HG03045 (cell line): ENCODE measurements around the gene SCAPER.
"Not testable (repeated sequence)": the region's sequence is repeated elsewhere in the genome, so short reads cannot be mapped to it uniquely, and the experiment has no call there.

Source experiments
- ATAC-seq: cut with Tn5 transposase; IDR thresholded peaks from one replicate; pipeline ENCODE4 v1.9.1; 2021; ENCODE audit warnings: mild to moderate bottlenecking, moderate library complexity; ENCODE audit not compliant: unreplicated experiment

The SCAPER gene

DNA sequence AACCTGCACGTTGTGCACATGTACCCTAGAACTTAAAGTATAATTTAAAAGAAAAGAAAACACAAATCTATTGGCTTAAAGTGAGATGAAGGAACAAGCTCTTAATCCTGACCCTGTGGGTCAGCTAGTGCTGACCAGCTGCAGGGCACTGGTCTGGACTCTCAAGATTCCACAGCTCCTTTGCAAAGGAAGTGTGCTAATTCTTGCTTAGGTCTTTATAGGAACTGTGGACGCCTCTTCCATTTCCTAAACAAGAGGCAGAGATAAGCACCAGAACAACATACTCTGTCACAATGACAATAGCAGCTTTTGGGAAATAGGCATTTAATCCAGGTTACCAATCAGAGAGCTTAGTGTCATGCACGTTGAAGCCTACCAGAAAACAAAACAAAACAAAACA is 402.5 kb downstream of the SCAPER start:
- no peak for ATAC-seq

DNA sequence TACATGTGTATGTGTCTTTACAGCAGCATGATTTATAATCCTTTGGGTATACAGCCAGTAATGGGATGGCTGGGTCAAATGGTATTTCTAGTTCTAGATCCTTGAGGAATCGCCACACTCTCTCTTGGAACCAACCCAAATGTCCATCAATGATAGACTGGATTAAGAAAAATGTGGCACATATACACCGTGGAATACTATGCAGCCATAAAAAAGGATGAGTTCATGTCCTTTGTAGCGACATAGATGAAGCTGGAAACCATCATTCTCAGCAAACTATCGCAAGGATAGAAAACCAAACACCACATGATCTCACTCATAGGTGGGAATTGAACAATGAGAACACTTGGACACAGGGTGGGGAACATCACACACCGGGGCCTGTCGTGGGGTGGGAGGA is 403.0 kb downstream of the SCAPER start:
- not testable (repeated sequence) for ATAC-seq

DNA sequence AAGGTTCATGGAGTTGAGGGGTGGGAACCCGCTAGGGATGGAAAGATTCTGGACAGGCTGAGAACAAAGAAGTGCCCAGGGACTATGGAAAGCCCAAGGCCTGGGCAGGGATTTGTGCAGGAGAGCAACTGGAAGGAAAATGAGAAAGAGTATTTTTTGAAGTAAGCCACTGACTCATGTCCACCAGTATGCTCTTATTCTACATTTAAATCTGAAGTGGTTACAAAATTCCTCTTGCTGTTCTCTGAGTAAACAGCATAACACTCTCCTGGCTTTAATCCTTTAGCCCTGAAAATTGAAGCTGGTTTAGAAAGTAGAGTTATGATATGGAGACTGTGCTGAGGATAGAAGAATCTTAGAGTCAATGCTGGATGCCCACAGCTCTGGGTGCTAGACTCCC is 403.4 kb downstream of the SCAPER start:
- no peak for ATAC-seq

DNA sequence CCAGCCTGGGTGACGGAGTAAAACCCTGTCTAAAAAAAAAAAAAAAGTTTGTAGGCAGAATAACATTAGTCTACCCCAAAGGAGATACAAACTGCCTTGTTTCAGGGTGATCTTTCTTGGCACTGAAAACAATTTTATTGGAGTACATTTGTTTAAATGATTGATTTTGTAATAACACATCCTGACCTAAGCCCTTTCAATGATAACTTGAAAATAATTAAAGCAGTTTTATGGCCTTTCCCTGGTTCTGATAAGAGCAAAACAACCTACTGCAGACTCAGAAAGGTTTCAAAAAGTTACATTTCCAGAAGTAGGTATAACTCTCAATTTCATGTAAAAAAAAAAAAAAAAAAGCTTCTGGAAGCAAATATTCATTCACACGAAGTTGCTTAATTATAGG is 404.1 kb downstream of the SCAPER start:
- no peak for ATAC-seq

DNA sequence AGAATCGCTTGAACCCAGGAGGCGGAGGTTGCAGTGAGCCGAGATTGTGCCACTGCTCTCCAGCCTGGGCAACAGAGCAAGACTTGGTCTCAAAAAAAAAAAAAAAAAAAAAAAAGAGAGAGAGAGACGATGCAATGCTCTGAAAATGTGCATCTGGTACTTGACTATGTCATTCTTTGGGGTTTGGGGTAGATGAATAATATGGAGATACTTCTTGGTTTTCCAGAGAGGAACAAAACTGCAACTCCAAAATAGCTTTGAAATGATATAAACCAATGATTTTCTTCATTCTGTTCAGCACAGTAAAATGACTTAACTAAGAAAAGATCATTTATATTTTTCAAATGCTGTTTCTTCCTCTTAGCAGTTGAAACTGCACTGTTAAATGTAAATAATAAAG is 409.7 kb downstream of the SCAPER start:
- ATAC-seq: no peak

DNA sequence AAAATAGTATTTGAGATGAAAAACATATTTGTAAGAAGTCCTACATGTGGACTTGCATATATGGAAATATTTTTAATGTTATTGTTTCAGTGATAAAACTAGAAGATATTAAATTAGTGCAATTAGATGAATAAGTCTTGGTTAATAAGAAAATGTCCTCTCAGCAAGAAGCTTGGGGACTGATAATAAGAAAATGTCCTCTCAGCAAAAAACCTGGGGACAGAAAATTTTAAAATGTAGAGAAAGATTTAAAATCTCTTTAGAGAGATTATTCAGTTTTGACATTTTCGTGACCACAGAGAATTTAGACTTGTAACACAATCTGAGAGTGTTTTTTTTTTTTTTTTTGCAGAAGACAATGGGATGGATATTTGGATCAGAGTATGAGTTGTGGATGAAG is 412.6 kb downstream of the SCAPER start:
- ATAC-seq: no peak

DNA sequence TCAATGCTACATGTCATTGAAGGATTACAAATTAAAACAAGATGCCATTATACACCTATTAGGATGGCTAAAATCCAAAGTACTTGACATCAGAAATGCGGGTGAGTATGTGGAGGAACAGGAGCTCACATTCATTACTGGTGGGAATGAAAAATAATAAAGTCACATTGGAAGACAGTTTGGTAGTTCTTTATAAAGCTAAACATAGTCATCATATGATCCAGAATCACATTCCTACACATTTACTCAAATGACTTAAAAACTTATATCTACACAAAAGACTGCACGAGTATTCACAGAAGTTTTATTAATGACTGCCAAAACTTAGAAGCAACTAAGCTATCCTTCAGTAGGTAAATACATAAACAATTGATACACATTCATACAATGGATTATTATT is 421.4 kb downstream of the SCAPER start:
- no peak for ATAC-seq

DNA sequence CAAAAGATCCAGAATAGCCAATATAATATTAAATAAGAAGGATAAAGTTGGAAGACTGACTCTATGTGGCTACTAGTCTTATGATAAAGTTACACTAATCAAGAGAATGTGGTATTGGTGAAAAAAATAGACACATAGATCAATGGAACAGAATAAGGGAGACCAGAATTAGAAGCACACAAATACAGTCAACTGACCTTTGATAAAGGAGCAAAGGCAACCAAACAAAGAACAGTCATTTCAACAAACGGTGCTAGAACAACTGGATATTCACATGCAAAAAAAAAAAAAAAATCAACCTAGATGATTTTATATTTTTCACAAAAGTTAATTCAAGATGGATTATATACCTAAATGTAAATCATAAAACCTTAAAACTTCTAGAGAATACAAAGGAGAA is 422.1 kb downstream of the SCAPER start:
- no peak for ATAC-seq

DNA sequence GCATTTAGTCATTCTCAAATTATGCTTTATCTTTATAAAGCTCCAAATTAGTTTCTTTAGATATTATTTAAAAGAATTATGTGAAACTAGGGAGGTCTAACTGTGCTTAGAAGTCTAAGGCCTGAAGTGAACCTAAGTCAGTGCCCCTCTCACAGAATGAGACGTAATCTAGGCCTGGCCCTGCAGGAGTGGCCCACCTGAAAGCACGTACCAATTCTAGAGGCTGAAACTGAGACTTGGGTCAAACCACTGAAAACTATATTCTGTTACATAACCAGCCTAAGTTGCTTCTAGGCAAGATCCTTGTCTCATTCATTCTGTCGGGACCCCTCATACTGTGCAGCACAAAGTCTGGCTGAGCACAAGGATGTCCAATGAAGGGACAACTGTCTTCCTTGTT is 424.9 kb downstream of the SCAPER start:
- ATAC-seq: no peak

DNA sequence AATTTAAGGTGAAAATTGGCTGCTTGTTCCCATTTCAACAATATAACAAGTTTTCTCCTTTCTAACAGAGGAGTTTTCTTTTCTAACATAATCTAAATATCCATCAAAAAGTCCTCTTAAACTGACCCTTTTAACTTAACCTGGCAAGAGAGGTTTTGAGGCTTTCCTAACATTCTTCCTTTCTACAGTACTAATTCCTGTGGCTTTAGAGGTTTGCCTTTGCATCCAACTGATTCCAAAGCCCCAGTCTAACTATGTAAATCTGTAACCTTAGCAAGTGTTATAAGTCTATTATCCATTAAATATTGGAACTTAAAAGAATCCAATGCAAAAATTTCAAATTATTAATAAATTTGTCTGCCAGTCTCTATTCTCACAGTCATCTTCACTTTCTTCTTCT is 434.4 kb downstream of the SCAPER start:
- ATAC-seq: no peak

DNA sequence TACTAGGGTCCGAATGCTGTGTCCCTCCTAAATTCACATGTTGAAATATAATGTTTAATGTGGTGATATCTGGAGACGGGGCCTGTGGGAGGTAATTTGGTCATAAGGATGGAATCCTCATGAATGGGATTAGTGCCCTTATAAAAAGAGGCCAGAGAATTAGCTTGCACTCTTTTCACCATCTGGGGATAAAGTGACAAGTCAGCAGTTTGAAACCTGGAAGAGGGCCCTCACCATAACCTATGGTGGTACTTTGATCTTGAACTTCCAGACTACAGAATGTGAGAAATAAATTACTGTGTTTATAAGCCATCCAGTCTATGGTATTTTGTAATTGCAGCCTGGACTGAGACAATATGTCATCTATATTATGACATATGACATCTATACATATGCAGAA is 436.4 kb downstream of the SCAPER start:
- ATAC-seq: no peak

DNA sequence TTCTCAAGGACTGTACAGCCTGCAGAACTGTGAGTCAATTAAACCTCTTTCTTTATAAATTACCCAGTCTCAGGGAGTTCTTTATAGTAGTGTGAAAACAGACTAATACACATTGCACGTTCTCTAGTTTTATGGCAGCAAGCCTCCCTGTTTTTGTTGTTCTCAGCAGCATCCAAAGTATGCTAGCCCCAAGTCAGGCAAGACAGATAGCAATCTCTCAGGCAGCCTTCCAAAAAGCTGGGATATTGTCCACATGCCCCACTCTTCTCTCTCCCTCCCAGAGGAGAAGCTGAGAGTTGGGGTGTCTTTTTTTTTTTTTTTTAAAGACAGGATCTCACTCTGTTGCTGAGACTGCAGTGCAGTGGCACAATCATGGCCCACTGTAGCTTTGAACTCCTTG is 438.0 kb downstream of the SCAPER start:
- ATAC-seq: no peak

DNA sequence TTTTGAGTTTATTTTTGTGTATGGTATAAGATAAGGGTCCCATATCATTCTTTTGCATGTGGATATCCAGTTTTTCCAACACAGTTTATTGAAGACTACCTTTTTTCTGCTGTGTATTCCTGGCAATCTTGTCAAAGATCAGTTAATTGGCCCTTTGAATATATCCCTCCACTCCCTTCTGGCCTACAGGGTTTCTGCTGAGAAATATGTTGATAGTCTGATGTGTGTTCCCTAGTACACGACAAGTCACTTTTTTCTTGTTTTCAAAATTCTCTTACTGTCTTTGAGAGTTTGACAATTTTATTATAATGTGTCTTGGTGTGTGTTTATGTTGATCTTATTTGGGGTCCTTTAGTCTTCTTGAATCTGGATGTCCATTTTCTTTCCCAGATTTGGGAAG is 439.4 kb downstream of the SCAPER start:
- ATAC-seq: no peak

DNA sequence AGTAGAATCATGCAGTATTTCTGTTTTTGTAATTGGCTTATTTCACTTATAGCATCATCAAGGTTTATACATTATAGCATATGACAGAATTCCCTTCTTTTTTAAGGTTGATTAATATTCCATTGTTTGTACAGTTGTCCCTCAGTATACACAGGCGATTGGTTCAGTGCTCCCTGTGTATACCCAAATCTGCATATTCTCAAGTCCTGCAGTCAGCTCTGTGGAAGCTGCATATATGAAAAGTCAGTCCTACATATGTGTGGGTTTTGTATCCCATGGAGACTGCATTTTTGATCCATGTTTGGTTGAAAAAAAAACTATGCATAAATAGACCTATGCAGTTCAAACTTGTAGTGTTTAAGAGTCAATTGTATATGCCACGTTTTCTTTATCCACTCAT is 440.9 kb downstream of the SCAPER start:
- ATAC-seq: no peak

DNA sequence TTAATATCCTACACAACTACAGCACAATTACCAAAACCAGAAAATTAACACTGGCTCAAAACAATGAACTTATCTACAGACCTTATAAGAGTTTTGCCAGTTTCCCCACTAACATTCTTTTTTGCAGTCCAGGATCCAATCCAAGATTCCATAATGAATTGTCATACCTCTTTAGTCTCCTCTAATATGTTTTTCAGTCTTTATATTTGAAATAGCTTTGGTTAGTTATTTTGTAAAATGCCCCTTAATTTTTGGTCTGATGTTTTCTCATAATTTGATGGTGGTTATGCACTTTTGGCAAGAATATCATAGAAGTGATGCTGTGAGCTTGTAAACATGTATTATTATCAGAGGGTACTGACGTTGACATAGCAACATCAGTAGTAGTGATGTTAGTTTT is 444.3 kb downstream of the SCAPER start:
- ATAC-seq: no peak

DNA sequence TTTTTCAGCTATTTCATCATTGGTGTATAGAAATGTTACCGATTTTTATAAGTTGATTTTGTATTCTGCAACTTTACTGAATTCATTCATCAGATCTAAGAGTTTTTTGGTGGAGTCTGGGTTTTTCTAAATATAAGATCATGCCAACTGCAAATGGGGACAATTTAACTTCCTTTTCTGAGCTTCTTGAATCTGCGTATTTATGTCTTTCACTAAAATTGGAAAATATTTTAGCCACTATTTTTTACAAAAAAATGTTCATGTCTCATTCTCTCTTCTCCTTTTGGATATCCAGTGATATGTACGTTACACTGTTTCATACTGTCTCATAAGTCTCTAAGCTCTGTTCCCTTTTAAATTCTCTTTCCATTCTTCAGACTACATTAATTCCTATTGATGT is 444.8 kb downstream of the SCAPER start:
- no peak for ATAC-seq

DNA sequence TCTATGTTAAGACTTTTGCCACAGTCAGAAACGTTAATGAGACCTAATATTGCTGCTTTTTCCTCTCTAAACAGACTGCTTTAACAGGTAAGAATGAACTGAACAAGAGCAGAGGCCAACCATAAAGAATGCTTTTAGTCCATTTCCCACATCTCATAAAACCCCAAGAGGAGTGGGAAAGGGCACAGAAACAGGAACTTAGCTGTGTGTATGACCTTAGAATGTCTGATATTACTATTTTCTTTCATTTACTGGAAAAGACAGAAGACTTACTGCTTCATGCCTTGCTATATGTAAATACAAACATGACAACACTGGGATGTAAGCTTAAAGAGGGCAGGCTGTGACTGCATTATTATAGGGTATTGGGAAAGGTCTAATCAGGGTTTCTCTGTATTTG is 453.6 kb downstream of the SCAPER start:
- ATAC-seq: no peak

DNA sequence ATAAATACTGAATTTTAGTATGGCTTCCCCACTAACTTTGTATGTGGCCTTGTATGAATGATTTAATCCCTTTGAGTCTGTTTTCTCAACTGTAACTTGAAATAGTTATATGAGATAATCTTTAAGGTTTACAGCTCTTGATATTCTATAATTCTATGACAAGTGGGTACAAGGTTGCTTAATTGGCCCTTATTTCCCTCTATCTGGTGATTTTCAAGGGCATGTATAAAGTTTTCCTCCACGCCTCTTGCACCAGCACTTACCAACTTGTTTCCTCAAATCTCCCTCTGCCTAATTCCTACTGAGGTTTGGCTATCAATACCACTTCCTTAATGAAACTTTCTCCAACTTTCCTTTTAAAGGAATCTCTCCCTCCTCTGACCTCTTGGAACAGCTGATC is 455.7 kb downstream of the SCAPER start:
- ATAC-seq: no peak

DNA sequence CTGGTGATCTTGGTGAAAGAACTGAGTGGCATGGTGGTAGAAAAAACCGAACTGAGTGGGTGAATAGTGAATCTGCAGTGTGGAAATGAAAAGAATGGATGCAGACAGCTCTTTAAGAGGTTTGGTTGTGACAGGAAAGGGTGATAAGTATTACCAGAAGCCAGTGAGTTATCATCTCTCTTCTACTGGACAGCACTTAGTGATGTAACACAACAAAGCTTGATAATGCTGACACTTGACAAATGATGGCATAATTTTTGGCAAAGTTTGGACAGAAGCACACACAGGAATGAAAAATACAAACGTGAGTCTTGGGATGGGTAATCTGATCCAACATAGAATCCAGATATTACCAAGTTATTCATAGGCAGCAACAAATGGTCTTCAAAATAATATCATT is 456.4 kb downstream of the SCAPER start:
- ATAC-seq: no peak

DNA sequence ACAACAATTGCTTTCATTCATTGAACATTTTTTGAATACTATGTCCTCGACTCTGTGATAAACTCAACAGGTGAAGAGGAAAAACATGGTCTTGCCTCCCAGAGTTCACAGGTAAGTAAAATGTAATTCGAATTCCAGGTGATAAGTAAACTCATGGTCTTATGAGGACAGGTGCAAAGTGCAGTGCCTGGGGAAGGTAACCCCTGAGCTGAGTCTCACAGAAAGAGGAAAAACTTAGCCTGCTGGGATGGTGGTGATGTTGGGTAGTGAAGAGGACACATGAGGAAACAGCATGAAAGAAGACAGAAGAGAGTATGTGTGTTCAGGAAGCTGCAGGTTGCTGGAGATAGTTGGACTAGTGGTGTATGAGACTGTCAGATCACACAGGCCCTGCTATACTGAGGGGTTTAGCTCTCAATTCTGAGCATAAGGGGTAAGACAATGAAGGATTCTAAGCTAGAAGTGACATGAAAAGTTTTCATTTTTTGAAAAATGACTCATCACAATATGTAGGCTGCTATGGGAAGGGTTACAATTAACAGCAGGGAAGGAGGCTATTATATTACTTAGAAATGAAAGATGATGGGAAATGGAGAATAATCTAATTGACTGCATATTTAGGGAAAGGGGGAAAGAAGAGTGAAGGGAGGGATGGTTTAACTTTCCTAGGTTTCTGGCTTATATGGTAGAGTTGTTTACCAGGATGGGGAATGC is 457.3 kb downstream of the SCAPER start:
- no peak for ATAC-seq

DNA sequence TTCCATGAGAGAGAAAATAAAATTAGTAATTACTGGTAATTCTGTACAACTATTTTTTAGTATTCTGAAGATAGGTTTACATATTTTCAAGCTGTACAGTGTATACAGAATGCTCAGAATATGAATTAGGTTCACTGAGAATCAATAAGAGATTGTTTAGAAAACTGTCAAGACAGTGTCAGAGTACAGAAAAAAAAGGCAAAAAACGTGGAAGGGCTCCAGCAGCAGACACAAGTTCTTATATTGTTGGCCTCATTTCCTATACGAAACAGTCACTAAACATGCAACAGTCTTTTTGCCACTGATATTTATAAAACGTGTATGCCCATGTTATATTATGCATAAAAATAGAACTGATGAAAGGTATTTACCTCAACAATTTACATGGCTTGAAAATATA is 464.7 kb downstream of the SCAPER start:
- ATAC-seq: no peak

DNA sequence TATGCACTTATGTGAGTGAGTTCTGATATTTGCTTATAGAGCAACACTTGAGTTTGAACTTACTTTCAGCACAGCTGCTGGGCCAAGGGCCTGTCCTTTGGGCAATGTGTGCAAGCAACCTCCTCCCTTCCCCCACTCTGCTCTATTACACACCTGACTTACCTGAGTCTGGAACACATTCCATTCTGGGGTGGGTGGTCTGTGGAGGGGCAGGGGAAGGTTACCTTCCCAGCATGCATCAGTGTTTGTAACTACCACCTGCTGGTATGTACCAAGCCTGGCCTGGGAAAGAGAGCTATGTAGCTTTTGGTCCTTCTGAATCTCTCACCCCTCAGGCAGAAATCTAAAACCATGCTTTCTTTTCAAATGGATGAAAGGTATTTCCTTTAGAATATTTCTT is 465.6 kb downstream of the SCAPER start:
- ATAC-seq: no peak

DNA sequence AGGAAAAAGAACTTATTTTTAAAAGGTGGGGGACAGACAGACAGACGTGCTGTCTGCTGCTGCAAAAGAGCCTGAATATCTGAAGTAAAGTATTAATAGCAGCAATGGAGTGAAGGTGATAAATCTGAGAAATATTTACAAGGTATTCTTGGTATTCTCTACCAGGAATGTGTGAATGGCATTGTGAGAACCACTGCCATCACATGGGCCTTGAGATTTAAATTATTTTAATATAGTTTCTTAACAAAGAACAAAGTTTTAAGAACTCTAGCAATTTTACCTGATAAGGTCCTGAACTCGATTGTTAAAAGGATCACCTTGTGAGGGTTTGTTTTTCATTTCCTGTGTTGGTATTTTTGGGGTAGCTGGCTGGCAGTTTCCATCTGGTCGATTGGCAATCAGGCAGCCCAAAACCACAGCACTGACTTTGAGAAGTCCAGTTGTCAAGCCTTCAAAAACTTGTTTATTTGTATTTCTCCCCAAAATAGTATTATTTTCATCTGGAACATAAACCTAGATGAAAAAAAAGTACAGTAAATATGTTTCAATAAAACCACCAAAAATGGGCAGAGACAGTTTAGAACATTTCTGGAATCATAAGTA is 471.2 kb downstream of the SCAPER start:
- no peak for ATAC-seq
